ENCODE results near the gene ARL5B.
"Not testable (repeated sequence)": the region's sequence is repeated elsewhere in the genome, so short reads cannot be mapped to it uniquely, and the experiment has no call there.

ARL5B gene, protein sequence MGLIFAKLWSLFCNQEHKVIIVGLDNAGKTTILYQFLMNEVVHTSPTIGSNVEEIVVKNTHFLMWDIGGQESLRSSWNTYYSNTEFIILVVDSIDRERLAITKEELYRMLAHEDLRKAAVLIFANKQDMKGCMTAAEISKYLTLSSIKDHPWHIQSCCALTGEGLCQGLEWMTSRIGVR

DNA sequence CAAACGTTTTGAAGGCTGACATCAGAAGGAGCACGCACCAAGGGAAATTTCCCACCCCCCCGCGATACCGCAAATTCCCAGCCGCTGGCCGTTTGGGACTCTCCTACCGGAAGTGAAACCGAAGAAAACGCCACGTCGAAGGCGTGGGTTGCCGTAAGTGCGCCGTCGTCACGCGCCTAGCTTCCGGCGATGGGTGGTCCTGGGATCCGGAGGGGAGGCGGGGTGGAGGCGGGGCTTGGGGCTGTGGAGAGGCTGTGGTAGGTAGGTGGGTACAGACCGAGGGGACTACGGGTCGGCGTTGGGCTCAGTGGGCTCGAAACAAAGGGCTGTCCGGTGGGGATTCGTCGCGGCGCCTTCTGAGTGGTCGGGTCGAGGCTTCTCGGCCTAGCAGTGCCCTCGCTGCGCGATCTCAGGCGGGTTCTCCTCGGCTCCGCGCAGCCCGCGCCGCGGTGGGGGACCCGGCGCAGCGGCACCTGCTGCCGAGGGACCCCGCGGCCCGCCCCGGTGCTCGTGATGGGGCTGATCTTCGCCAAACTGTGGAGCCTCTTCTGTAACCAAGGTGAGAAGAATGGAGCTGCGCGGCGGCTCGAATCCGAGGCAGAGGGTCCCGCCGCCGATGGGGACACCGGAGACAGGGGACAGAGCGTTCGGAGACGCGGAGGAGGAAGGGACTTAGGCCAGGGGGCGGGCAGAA lies at the start of gene ARL5B:
TSS of gene ARL5B (plus strand) at position 307 of the 694 bp plus-strand sequence. CDS start at position 514, 207 bp downstream.
- in situ Hi-C loops (cut with HindIII; ENCODE audit: low sequenced_read_pairs): no loop called here

DNA sequence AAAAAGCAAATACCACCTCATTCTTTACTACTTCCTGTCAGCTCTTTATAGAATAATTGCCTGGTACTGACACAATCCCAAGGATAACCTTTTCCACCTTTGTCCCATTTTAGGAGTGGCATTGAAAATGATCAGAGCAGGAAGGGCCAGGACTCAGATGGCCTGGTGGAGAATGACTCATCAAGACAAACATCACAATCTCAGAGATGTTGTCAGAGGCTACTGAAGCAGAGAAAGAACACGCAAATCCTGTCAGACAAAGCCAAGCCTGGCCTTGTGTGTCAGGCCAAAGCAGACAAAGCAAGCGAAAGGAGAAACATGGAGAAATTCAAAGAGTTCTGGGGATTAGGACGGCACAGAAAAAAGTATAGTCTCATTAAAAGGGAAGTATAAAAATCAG lies 48.7 kb upstream of the ARL5B start:
- in situ Hi-C loops (cut with HindIII; ENCODE audit: low sequenced_read_pairs): no loop called here

DNA sequence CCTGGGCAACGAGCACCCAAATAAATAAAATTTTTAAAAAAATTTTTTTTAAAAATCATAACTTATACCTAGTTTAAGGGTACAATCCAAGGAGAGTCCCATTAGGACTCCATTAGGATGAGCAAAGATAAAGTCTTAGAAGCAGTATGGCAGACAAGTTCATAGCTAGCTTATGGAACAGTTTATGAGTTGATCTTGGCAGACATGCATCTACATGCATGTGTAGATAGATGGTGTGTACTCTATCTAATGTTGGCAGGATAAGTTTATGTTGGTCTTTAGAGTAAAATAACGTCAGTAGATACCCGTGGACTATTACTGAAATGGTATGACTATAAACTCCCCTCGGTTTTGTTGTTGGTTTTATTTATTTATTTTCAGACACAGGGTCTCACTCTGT lies 48.1 kb upstream of the ARL5B start:
- in situ Hi-C loops (cut with HindIII; ENCODE audit: low sequenced_read_pairs): no loop called here

DNA sequence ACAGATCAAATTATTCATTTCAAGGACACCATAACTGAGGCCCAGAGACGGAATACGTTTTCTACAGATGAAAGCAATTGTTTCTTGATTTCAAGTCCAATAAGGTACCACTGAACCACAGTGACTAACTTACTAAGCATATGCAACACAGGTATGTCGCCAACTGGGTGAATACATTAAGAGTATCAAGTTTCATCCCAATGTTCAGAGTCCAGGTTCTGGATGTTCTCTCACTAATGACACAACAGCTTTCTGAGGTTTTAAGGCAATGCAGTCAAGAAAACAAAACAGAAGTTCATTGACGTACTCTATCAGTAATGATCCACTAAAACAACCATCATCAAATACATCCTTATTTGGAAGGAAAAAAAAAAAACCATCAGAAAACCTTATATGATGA lies 43.6 kb upstream of the ARL5B start:
- in situ Hi-C loops (cut with HindIII; ENCODE audit: low sequenced_read_pairs): no loop called here

DNA sequence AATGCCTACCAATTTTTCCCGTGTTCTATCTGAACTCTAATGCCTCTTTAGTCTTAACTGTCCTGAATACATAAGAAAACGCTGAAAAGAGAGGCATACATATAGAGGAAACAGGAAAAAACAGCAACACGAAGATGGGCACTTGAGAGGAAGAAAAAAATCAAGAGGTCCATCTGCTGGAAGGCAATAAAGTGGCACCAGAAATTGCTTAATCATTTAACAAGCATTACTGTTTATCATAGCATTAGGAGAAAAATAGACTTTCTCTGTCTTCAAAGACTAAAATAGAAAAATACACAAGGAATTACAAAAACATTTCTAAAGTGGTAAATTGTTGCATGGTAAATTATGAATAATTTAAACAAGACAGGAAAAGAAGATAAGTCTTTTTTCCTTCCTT lies 42.9 kb upstream of the ARL5B start:
- in situ Hi-C loops (cut with HindIII; ENCODE audit: low sequenced_read_pairs): no loop called here

DNA sequence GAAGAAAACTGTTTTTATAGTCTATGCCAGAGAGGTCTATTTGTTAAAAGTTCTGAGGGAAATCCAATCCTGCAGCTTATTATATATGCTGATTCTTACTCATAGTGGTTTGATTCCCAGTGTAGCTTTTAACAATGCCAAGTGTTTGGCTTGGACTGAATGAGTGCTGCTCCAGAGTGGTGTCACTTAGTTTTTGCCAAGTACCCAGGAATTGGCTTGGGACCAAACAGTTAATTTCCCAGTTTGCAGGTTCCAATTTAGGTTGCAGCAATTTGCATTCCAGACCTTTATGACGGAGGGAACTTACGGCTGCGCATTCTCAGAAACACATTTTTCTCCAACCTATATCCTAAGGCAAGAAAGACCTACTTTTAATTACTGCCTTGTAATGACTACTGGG lies 40.2 kb upstream of the ARL5B start:
- in situ Hi-C loops (cut with HindIII; ENCODE audit: low sequenced_read_pairs): no loop called here

DNA sequence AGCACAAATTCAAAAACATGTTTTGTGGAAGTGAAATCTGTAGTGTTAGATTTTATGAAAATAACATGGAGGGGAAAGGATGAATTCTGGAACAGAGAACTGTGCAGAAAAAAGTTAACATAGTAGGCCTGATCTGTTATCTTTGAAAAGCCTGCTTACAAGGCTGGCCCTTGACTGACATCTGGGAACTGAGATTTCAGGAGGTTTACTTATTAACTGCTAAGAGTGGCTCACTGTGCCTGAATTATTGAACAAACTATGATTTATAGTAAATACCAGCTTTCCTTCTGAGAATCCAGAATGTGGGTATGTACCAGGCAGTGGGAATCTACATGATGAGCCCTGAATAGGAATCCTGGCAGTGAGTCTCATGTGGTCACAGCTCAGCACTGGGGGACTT lies 38.4 kb upstream of the ARL5B start:
- in situ Hi-C loops (cut with HindIII; ENCODE audit: low sequenced_read_pairs): no loop called here

DNA sequence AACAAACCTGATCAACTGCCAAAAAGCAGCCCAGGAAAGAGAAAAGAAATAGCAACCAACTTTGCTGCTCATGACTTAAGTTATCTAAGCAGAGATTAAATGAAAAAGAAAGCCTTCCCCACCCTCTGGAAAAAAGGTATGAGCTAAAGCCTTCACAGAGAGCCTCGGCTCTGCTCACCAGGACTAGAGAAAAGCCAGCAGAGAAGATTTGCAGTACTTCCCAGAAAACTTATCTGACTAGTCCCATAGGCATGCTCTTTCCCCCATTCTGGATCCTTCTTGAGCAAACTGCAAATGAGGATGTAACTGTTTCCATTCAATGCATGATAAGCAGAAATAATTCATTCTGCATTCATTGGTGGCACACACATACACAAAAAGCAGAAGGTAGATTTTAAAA lies 35.6 kb upstream of the ARL5B start:
- in situ Hi-C loops (cut with HindIII; ENCODE audit: low sequenced_read_pairs): not testable (repeated sequence)

DNA sequence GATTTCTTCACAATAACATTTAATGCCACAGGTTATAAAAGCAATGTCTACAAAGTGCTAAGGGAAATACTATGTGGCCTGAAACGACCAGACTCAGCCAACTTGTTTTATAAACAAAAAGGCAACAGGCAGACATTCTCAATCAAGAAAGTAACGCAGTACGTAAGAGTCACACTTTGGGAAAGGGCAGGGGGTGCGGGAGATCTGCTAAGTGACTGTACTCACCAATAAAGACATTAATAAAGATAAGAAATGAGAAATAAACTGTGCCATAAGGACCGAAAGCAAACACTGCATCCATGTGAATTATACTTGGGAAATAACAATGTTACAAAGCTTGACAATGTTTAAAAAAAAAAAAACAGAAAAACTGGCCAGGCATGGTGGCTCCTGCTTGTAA lies 33.3 kb upstream of the ARL5B start:
- in situ Hi-C loops (cut with HindIII; ENCODE audit: low sequenced_read_pairs): no loop called here

DNA sequence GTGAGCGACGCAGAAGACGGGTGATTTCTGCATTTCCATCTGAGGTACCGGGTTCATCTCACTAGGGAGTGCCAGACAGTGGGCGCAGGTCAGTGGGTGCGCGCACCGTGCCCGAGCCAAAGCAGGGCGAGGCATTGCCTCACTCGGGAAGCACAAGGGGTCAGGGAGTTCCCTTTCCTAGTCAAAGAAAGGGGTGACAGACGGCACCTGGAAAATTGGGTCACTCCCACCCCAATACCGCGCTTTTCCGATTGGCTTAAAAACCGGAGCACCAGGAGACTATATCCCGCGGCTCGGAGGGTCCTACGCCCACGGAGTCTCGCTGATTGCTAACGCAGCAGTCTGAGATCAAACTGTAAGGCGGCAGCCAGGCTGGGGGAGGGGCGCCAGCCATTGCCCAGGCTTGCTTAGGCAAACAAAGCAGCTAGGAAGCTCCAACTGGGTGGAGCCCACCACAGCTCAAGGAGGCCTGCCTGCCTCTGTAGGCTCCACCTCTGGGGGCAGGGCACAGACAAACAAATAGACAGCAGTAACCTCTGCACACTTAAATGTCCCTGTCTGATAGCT lies 31.7 kb upstream of the ARL5B start:
- in situ Hi-C loops (cut with HindIII; ENCODE audit: low sequenced_read_pairs): not testable (repeated sequence)

DNA sequence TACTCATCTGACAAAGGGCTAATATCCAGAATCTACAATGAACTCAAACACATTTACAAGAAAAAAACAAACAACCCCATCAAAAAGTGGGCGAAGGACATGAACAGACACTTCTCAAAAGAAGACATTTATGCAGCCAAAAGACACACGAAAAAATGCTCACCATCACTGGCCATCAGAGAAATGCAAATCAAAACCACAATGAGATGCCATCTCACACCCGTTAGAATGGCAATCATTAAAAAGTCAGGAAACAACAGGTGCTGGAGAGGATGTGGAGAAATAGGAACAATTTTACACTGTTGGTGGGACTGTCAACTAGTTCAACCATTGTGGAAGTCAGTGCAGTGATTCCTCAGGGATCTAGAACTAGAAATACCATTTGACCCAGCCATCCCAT lies 26.7 kb upstream of the ARL5B start:
- in situ Hi-C loops (cut with HindIII; ENCODE audit: low sequenced_read_pairs): not testable (repeated sequence)

DNA sequence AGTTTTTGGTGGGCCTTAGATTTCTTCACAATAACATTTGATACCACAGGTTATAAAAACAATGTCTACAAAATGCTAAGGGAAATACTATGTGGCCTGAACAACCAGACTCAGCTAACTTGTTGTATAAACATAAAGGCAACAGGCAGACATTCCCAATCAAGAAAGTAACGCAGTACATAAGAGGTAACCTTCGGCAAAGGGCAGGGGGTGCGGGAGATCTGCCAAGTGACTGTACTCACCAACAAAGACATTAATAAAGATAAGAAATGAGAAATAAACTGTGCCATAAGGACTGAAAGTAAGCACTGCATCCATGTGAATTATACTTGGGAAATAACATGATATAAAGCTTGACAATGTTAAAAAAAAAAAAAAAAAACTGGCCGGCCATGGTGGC lies 23.2 kb upstream of the ARL5B start:
- in situ Hi-C loops (cut with HindIII; ENCODE audit: low sequenced_read_pairs): no loop called here

DNA sequence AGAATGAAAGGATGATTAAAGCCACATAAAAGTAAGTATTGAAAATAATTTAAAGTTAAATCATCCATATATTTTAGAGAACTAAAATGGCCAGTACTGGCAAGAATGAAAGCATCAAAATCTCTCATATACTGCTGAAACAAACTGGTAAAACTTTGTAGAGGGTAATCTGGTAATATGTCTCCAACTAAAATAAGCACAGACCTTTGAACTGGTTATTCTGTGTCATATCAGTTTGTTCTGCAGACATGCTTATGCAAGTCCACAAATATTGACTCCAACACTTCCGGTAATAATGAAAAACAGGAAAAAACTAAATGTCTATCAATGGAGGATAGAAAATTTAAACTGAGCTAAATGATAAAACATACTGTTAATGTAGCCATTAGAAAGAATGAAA lies 21.8 kb upstream of the ARL5B start:
- in situ Hi-C loops (cut with HindIII; ENCODE audit: low sequenced_read_pairs): not testable (repeated sequence)

DNA sequence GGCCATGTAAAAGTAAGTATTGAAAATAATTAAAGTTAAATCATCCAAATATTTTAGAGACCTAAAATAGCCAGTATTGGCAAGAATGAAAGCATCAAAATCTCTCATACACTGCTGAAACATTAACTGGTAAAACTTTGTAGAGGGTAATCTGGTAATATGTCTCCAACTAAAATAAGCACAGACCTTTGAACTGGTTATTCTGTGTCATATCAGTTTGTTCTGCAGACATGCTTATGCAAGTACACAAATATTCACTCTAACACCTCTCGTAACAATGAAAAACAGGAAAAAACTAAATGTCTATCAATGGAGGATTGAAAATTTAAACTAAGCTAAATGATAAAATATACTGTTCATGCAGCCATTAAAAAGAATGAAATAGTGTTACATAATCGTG lies 19.5 kb upstream of the ARL5B start:
- in situ Hi-C loops (cut with HindIII; ENCODE audit: low sequenced_read_pairs): not testable (repeated sequence)

DNA sequence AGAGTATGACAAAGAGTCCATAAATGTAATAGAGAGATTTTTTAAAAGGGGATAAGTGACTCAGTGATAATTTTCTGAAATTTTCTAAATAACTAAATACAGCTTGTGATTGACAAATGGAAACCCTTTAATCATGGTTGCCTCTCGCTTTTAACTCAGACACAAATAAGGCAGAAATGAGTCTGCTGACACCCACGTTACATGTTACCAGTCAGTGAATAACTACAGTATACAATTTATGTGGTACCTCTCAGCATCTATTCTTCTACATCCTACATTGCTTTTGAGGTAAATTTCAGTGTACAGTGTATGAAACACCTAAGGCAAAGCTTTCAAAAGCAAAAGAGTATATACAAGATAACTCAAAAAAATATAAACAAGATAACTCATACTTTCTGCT lies 12.1 kb upstream of the ARL5B start:
- in situ Hi-C loops (cut with HindIII; ENCODE audit: low sequenced_read_pairs): no loop called here

DNA sequence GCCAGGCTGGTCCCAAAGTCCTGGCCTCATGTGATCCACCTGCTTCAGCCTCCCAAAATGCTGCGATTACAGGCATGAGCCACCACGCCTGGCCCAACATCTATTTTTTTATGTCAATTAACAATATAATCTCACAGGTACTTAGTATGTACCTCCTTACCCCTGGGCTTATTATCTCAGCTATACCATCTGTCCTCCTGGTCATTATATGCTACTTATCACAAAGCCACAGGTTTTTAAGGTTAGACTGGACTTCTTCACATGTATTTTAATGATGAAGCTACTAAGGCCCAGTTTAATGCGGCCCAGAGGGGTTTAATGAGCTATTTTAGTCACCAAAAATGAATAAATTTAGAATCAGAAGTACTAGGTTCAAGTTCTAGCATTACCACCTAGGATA lies 11.3 kb upstream of the ARL5B start:
- in situ Hi-C loops (cut with HindIII; ENCODE audit: low sequenced_read_pairs): no loop called here

DNA sequence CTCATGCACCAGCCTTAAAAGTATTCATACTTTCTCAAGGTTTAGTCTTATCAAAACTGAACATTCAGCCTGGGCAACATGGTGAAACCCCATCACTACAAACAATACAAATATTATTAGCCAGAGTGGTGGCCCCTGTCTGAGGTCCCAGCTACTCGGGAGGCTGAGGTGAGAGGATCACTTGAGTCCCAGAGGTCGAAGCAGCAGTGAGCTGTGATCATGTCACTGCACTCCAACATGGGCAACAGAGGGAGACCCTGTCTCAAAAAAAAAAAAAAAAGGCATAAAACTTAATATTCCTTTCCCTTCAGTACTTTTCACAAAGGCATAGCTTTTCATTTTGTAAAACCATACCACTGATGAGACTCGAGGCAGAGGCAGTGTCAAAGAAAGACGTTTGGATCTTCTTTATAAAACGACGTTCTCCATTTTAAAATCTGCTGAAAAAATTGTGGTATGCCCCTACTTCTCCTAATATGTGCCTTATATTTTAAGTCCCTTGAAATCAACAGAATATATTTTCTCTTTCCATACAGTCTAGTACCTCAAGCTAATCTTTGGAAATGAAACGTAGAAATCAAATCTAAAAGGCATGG lies 9.8 kb upstream of the ARL5B start:
- in situ Hi-C loops (cut with HindIII; ENCODE audit: low sequenced_read_pairs): no loop called here

DNA sequence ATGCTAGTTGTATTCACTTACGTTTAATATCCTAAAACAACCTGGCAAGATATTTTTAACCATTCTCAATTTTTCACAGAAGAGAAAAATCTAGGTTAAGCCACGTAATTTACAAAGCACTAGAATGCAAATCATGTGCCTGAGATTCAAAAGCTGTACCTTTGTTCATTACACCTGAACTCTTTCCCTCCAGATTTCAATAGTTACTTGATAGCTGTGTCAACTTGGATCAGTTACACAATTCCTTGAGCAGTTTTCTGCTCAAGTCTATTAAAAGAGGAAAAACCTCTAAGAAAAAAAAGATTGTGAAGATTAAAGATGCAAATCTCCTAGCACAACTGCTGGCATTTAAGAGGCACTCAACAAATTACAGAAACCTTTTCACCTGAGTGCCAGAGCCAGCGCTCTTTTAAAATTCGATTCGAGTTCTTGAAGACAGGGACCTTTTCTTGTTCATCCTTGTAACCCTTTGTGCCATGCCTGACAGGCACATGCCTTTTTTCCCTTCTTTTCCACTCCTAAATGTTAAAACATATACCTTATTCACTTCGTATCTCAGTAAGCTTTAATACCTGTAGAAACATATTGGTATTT lies 8.7 kb upstream of the ARL5B start:
- in situ Hi-C loops (cut with HindIII; ENCODE audit: low sequenced_read_pairs): no loop called here

DNA sequence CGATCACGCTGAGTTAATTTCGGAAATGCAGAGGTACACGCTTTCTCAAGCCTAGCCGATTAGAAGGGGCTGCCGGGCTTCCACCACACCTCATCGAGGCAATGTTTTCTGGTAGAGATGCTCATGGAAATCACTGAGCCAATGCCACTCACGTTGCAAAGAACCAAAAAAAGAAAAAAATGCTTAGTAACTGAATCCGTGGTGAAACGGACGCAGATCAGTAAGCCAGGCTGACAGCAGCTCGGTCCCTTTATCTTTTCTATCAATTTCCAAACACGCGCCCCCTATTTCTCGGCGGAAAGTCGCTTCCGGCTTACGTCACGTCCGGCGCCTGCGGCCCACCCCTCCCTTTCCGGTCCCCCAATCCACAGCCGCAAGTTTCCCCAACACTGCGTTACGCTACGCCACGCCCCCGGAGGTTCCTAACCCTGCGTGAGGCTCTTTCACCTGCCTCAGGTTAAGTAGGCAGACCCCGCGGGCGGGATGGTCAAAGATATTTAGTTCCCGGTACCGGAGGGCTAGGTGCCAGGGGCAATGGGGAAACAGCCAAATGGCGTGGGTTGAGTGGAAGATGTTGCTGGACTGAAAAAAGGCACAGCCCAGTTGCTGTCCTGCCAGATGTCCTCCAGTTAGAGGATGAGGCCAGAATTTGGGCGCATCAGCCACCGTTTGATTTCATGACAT lies 7.8 kb upstream of the ARL5B start, which contains the start of gene NSUN6:
TSS of gene NSUN6 (minus strand) at position 264 of the 684 bp plus-strand sequence. CDS start 384 bp downstream, outside the sequence.
- in situ Hi-C loops (cut with HindIII; ENCODE audit: low sequenced_read_pairs): no loop called here

DNA sequence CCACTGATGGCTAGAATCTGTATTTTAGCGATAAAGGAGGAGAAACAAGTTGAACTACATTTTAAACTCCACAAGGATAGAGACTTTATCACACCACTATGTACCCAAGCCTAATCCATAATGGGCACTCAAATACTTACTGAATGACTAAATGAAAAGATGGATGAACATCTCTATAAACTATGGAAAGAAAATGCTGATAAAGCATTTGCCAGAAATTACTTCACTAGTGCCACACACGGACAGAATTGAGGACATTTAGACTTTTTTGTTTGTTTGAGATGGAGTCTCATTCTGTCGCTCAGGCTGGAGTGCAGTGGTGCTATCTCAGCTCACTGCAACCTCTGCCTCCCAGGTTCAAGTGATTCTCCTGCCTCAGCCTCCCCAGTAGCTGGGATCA lies 6.1 kb upstream of the ARL5B start:
- in situ Hi-C loops (cut with HindIII; ENCODE audit: low sequenced_read_pairs): no loop called here

DNA sequence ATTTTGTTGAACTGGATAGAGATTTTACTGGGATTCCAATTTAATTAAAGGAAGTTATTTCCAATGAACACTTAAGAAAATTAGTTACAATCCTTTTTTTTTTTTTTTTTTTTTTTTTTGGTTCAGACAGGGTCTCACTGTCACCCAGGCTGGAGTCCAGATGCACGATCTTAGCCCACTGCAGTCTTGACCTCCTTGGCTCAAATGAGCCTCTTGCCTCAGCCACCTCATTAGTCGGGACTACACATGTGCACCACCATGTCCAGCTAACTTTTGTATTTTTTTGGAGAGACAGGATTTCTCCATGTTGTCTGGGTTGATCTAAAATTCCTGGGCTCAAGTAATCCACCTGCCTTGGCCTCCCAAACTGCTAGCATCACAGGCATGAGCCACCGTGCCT lies 2.5 kb upstream of the ARL5B start:
- in situ Hi-C loops (cut with HindIII; ENCODE audit: low sequenced_read_pairs): no loop called here

Data from DLD1 (cell line).